NCI-H1092 treated with DMSO at 0.1 percent for 48 hours (cell line): Measurements from ENCODE around the gene AKNA.
A peak's percentile ranks its signal among the peaks of the same experiment; 100 is the strongest.

Experiments
- DNase-seq: peaks from one replicate; lab custom pipeline; 2025; lab: John Stamatoyannopoulos, UW

Gene AKNA

GRCh38 chr9:114387680-114388356 is at the start of gene AKNA:
Gene AKNA (minus strand): TSS chr9:114387982. CDS start chr9:114381333, 6,649 bp downstream.
- DNase-seq: peak; percentile 16

GRCh38 chr9:114437401-114437893 is 49.7 kb upstream of the AKNA start:
- no peak for DNase-seq

- DNase-seq: peak; percentile 78
These were observed 47.1 kb upstream of the AKNA start for GRCh38 chr9:114434878-114435311.

- no peak for DNase-seq
These were observed 46.0 kb upstream of the AKNA start for GRCh38 chr9:114433720-114434255.

GRCh38 chr9:114433086-114433485 is 45.3 kb upstream of the AKNA start:
- DNase-seq: no peak

- DNase-seq: no peak
These were observed 44.7 kb upstream of the AKNA start for GRCh38 chr9:114432323-114433067.

- DNase-seq: no peak
These were observed 44.0 kb upstream of the AKNA start for GRCh38 chr9:114431770-114432169.

GRCh38 chr9:114431003-114431402 is 43.2 kb upstream of the AKNA start:
- DNase-seq: no peak

GRCh38 chr9:114430457-114430856 is 42.7 kb upstream of the AKNA start:
- DNase-seq: peak; percentile 16

GRCh38 chr9:114429488-114429887 is 41.7 kb upstream of the AKNA start:
- no peak for DNase-seq

- DNase-seq: no peak
These were observed 40.7 kb upstream of the AKNA start for GRCh38 chr9:114428466-114428865.

GRCh38 chr9:114427644-114428043 is 39.9 kb upstream of the AKNA start:
- no peak for DNase-seq

- no peak for DNase-seq
These were observed 38.5 kb upstream of the AKNA start for GRCh38 chr9:114426046-114426948.

- DNase-seq: no peak
These were observed 37.3 kb upstream of the AKNA start for GRCh38 chr9:114425126-114425525.

- no peak for DNase-seq
These were observed 36.3 kb upstream of the AKNA start for GRCh38 chr9:114424126-114424525.

- DNase-seq: no peak
These were observed 35.4 kb upstream of the AKNA start for GRCh38 chr9:114423181-114423580.

- DNase-seq: no peak
These were observed 33.4 kb upstream of the AKNA start for GRCh38 chr9:114421147-114421546.

- DNase-seq: no peak
These were observed 32.0 kb upstream of the AKNA start for GRCh38 chr9:114419796-114420195.

GRCh38 chr9:114418053-114418452 is 30.3 kb upstream of the AKNA start:
- DNase-seq: no peak

GRCh38 chr9:114417511-114417910 is 29.7 kb upstream of the AKNA start:
- DNase-seq: no peak

GRCh38 chr9:114416906-114417305 is 29.1 kb upstream of the AKNA start:
- DNase-seq: no peak

- no peak for DNase-seq
These were observed 28.5 kb upstream of the AKNA start for GRCh38 chr9:114416290-114416689.
